Activated T-helper 1 cell treated with Interleukin-2 at 50 U/mL for 16 hours (primary cell): ENCODE measurements around the gene XYLT1.

ENCODE experiments used
- DNase-seq: peaks from one replicate; pipeline ENCODE4 v3.0.0-alpha.2; 2020; ENCODE audit warnings: low read depth

XYLT1 gene

DNA sequence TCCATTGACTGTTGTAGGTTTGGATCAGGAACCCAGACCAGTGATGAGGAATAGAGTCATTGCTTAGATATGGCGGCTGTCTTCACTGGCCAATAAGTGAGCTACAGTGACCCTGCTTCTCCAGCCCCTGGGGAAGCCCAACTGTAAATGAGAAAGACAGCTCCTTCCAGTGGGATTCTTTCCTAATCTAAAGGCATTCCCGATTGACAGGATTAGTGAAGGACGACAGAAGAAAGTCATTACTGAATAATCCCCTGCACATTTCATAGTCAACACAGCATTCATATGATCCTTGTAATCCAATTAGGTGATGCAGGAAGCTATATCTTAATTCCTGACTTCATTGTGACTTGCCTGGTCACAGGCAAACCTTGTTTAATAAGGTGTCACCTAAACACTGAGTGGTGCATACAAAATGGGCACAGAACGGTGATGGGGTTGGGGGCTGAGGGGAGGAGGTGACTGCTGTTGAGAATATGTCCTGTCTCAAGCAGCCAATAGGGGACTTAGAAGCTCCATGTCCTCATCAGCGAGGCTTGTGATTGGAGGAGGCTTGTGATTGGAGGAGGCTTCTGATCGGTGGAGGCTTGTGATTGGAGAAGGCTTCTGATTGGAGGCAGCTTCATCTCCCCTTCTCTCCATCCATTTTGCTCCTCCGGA is 242.6 kb downstream of the XYLT1 start:
- DNase-seq = no peak

DNA sequence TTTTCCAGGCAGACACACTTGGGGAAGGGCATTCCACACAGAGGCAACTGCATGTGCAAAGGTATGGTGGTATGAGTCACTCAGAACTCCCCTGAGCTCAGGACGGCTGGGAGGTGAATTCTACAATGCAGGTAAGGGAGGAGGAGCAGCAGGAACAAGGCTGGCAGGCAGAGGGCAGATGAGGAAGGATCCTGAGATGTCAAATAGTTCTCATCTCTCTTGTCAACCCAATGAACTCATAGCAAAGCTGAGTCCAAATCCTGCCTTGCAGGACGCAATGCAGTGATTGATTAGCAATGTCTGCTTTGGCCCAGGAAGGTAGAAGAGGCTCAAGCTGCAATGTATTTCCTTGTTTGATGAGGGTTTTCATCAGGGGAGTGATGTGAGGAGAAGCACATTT is 243.5 kb downstream of the XYLT1 start:
- no peak for DNase-seq

DNA sequence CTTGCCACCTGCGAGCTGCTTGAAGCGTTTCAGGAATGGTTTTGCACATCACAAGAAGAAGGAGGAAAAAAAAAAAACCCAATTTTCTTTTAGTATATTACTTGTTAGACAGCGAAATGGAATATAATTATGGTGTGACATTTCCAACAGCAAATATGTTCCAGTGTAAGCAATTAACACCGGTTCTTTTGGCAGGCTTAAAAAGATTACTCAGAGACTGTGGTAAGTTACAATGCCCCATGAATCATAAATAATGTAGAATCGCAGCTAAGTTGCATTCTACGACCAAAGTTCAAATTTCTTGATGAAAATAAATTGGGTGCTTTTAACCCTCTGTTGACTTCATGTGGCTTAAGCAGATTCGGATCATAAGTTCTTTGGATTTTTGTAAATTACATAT is 245.2 kb downstream of the XYLT1 start:
- DNase-seq = no peak

DNA sequence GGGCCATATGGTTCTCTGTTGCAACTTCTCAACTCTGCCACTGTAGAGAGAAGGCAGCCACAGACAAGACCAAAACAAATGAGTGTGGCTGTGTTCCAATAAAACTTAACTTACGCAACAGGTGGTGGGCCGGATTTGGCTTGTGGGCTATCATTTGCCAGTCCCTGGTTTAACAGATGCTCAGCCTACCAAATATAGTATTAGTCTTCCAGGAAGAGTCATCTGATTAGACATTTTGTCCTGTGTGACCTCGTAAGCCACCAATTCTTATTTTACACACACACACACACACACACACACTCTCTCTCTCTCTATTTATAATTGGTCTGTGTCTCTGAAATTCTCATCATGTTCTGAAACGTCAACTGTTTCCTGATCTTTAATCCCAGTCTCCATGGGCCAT is 245.9 kb downstream of the XYLT1 start:
- no peak for DNase-seq

DNA sequence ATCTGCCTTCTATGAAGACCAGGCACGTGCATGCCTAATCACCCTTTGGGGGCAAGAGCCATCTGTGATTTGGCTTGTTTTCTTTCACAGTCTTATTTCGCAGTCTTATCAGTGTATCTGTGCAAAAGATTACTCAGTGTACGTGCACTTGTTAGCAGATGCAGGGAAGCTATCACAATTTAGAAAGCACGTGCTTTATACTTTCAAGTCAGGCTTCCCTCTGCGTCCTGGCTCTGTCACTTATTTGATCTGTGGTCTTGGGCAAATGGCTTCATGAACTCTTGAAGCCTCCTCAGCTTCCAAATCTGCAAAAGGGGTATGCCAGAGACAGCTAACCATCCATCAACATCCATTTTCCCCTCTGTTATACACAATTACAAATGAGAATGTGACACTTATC is 246.4 kb downstream of the XYLT1 start:
- DNase-seq = no peak

DNA sequence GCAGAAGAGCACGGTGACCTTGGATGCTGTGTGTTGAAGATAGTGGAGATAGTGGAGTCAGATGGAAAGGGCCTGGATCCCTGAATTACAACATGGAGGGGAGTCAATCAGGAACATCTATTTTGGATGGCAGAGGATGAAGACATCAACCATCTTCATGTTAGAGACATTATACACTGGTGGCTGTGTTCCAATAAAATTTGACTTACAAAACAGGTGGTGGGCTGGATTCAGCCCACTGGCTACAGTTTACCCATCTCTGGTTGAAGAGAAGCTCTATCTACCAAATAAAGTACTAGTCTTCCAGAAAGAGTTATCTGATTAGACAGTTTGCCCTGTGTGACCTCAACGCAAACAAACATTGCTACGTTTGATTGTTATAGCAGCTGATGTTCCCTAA is 247.2 kb downstream of the XYLT1 start:
- no peak for DNase-seq

DNA sequence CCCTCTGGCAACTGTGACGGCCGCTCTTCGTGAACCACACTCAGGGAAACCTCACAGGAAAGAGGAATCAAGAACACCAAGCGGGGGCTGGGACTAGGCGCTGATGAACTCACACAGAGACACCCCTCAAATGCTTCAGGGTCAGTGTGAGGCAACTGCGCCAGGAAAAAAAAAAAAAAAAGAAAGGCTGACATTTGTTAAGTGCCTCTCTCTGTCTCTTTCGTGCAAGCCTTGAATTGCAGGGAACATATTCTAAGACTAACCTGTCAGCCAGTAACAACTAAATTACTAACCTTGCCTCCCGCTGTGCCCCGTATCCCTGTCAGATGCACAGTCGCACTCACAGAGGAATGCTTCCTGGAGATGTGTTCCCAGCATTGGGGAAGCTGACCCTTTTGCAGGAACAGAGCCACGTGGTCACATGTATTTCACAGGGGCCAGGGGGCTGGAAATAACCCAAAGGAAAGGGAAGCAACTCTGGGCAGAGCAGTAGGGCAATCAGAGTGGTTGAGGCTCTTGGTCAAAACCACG is 247.8 kb downstream of the XYLT1 start:
- DNase-seq = no peak

DNA sequence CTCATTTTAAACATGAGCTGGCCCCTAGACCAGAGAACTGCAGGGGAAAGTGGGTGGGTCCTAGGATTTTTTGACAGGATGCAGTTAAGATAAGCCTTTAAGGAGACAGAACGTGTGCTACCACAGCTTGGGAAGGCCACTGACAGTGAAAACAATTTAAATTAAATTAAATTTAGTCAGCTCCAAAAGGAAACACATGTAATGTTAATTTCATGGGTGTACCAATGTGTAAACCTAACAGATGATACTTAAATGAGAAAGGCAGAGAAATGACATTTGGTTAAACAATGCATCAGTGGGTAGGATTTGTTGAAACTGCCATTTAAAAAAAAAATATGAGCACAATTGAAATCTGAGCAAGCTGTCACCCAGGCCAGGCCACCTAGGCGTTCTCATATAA is 250.8 kb downstream of the XYLT1 start:
- no peak for DNase-seq

DNA sequence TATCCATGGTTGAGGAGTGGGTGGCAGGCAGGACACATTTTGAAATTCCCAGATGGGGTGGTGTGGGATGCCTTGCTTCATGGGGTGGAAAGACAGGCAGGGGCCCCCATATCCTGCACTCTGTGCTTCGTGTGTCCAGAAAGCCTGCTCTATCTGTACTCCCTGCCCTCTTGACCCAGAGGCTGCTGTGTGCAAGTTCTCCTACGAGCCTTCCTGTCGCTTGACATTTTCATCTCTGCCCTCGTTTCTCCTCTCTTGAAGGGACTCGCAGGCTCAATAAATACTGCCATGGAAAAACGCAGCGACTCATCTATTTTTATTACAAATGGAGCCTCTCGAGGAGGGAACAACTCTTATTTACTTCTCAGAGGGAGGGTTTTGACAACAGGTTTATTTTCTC is 254.8 kb downstream of the XYLT1 start:
- no peak for DNase-seq

DNA sequence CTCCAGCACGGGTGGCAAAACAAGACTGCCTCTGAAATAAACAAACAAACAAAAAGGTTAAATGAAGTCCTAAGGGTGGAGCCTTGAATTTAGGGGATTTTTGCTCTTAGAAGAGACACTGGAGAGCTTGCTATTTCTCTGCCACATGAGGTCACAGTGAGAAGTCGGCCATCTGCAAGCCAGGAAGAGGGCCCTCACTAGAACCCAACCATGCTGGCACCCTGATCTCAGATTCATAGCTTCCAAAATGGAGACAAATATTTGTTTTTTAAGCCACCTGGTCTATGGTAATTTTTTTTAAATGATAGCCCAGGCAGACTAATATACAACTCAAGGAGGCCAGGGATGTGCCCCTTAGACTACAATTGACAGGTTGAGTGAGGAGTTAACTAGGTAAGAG is 255.5 kb downstream of the XYLT1 start:
- no peak for DNase-seq

DNA sequence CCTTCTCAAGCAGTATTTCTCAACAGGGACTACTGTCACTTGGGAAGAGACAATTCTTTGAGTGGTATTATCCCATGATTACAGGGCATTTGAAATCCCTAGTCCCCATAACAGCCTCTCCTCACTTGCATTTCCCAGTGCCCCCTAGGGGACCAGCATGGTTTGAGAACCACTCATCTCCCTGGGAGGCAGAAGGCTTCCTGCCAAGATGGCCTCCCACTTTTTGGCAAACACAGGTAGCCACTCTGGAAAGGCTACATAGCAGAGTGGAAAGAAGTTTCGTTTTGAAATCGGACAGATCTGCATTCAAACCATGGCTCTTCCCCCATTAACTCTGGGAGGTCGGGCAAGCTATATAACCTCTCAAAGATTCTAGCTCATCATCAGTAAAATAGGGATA is 256.8 kb downstream of the XYLT1 start:
- DNase-seq = no peak

DNA sequence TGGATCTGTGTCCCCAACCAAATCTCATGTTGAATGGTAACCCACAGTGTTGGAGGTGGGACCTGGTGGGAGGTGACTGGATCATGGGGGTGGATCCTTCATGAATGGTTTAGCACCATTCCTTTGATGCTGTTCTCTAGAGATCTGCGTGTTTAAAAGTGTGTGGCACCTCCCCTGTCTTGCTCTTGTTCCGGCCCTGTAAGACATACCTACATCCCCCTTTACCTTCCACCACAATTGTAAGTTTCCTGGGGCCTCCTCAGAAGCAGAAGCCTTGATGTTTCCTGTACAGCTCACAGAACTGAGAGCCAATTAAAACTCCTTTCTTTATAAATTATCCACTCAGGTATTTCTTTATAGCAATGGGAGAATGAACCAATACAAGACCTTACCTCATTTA is 257.7 kb downstream of the XYLT1 start:
- no peak for DNase-seq

DNA sequence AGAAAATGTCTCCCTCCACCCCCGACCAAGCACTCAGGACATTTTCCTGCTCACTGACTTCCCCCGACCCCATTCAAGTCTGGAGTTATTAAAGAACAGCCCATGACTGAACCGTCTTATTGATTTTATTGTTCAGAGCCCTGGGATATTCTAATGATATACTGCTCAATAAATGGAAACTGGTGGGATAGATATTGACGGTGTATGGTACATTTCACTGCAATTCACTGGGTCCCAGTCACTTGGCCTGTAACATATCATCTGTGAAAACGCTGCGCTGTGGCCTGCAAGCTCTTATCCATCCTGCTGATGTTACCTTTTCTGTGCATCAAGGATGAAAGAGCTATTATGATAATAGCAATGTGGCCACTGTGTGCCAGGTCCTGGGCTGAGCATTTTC is 258.2 kb downstream of the XYLT1 start:
- no peak for DNase-seq

DNA sequence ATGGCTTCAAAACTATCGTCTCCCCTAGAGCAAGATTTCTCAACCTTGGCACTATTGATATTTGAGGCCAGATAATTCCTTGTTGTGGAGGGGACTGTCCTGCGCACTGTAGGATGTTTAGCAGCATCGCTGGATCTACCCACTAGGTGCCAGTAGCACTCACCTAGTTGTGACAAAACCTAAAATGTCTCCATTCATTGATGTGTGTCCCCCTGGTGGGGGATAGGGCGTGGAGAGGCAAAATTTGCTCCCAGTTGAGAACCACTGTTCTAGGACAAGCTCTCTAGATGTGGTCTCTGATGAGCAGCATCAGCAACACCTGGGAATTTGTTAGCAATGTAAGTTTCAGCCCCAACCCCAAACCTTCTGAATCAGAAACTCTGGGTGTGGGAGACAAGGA is 259.0 kb downstream of the XYLT1 start:
- DNase-seq = no peak

DNA sequence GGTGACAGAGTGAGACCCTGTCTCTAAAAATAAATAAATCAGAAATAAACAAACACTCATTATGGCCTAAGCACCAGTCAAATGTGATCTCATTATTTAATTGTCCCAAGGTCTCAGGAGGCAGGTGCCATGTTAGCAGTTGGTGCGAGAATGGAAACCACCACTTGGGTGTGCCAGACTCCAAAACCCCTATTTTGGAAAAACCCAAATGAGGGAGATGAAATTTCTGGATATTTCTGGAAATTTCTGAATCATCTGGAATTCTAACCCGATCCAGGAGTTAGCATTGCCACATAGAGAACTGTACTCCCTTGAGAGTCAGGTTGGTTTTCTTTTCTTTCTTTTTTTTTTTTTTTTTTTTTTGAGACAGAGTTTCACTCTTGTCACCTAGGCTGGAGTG is 264.0 kb downstream of the XYLT1 start:
- DNase-seq = no peak

DNA sequence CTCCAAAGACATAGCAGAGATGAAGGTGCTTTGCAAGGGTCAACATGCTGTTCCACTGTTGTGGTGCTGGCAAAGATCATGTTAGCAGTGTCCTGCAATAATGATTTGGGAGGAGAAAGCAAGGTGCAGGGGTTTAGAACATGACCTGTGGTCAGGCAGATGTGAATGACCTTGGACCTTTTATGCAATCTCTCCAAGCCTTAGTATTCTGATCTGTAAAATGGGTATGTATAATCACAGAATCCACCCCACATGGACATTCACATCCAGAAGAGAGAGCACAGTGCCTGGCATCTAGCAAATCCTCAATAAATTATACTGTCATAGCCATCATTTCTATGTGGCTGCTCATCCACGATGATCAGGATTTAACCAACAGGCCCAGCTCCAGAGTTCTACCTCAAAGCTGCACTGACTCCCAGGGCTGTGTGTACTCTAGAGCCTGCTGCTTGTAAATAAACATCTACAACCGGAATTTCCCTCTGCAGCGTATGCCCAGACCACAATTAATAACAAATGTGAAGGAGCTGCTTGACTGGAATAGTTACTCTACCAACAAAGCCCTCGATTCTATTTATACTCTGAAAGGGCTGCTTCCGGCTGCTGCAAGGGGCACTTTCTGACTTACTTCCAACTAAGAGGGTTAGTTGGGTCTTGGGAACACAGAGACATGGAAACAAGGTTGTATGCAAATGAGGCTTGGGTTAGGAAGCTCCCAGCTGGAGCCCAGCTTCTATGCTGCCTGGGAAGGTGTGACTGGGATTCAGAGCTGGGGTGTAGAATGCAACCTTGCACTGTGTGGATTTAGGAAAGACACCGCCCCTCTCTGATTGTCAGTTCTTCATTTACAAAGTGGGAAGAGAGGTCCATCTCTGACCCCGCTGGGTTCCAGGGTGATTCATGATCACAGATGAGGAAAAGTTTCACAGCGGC is 265.2 kb downstream of the XYLT1 start:
- no peak for DNase-seq

DNA sequence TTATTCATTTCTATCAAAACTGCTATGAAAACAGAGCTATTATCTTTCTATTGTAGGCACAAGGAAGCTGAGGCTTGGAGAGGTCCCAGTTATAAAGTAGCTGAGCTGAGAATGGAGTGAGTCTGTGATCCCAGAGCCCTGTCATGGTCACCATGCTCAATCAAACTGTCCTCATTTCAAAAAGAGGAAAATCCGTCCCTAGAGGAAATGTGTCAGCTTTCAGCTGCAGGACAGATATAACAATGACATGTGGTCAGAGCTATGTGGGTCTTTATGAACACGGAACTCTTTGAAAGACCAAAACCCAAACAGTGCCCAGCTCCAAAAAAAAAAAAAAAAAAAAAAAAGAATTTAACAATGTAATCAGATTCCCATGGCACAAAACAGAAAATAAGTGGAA is 266.1 kb downstream of the XYLT1 start:
- DNase-seq = no peak

DNA sequence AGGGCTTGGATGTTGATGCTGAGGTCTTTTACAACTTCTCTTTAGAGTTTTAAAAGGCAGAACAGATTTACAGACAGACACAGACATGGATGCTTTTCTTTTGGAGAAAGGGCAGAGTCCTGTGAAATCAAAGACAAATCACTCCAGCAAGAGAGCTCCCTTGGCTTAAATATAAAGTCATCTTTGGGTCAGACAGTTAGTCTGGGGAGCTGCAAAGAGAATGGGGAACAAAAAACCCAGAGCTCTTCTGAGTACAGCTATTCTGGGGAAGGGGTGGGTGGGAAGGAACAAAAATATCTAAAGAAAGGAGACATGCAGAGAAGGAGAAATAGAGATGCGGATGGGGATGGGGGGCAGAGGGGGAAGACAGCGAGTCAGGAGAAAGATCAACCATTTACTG is 266.6 kb downstream of the XYLT1 start:
- no peak for DNase-seq

DNA sequence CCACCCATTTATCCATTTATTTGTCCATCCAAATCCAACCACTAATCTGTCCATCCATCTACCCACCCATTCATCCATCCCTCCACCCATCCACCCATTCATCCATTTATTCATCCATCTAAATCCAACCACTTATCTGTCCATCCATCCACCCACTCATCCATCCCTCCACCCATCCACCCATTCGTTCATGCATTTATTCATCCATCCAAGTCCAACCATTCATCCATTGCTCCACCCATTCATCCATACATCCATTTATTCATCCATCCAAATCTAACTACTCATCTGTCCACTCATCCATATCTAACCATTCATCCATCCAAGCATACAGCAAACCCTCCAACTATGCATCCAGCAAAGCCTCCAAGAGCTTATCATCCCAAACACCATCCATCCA is 267.3 kb downstream of the XYLT1 start:
- no peak for DNase-seq

DNA sequence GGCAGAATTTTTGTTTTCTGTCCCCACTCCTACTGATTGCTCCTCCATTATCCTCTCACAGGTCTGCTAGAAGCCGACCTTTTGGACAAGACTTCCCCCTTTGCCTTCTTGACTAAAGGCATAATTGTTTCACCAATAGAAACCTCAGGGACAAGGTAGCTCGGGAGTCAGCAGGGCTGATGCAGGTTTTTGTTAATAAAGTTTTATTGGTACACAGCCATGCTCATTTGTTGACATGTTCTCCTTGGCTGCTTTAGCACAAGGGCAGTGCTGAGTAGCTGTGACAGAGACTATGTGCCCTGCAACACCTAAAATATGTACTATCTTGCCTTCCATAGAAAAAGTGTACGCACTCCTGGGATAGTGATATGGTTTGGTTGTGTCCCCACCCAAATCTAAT is 271.6 kb downstream of the XYLT1 start:
- no peak for DNase-seq

DNA sequence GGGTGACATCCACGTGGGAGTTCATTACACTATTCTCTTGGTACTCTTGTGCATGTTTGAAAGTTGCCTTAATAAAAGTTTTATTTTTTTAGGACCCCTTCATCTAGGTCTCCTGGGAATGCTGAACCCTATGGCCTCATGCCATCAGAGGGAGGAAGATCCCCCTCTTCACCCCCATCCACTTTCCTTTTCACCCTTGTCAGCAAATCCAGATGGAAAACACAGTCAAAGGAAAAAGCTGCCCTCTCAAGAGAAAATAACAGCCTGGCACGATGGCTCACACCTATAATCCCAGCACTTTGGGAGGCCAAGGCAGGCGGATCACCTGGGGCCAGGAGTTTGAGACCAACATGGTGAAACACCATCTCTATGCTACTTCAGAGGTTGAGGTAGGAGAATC is 274.2 kb downstream of the XYLT1 start:
- DNase-seq = no peak

DNA sequence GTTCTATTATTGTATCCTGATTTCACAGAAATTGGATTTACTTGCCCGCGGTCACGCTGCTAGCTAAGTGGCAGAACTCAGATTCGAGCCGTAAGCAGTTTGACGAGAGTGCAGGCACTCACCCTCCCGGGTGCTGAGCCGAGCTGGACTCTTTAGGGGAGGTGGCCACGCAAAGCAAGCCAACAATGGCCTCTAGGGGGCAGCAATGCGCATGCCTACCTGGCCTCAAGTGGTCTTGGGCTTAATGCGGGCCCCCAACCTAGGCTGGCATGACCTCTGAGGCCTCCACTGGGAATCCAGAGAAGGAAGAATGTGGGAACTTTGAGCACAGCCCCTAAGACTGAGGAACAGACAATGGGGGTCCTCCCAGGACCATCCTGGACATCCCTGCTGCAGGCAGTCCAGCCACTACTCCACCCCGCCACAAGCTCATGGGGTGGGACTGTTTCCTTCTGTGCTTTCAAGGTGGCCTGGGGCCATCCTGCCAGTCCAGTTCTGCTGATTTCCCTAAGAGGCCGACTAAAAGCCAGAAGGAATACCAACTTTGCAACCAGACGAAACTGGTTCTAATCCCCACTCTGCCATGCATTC is 276.5 kb downstream of the XYLT1 start:
- peak; percentile 27 for DNase-seq

DNA sequence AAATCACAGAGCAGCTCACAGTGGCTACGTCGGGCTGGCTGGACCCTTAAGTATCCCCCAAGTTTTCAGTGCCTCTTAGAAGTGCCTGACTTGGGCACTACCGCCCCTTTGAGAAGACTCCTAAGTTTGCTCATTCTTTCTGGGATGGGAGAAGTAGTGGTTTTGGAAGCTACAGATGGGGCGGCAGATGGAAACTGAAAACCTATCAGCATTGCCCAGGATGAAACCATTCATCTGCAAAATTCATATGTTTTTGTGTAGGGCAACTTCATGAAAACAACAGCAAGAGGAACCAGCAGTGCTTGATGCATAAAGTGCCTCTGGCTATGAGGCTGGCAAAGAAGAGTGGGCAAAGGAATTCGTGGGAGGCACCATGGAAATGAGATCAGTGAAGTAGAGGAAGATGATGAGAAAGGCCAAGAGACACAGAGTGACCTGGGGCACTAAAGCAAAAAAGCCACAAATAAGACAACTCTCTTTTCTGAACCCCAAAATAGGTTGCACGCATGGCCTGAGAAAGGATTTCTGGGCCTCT is 277.1 kb downstream of the XYLT1 start:
- no peak for DNase-seq
